AG09319 (cell line): ENCODE results near the gene ELL.

Experiments
- DNase-seq: peaks from one replicate; pipeline ENCODE4 v3.0.0-alpha.2; 2010; ENCODE audit warnings: low read depth; ENCODE audit errors: extremely low read depth
- TF ChIP-seq, protein P1 (sequence below): IDR thresholded peaks from 2 replicates; pipeline ENCODE4 v1.5.1; 2011; ENCODE audit warnings: low read depth, mild to moderate bottlenecking, inconsistent platforms, low read length, moderate library complexity

The ELL gene

GRCh38 chr19:18490728-18491127 is 31.1 kb downstream of the ELL start:
- TF ChIP-seq, protein P1, sequence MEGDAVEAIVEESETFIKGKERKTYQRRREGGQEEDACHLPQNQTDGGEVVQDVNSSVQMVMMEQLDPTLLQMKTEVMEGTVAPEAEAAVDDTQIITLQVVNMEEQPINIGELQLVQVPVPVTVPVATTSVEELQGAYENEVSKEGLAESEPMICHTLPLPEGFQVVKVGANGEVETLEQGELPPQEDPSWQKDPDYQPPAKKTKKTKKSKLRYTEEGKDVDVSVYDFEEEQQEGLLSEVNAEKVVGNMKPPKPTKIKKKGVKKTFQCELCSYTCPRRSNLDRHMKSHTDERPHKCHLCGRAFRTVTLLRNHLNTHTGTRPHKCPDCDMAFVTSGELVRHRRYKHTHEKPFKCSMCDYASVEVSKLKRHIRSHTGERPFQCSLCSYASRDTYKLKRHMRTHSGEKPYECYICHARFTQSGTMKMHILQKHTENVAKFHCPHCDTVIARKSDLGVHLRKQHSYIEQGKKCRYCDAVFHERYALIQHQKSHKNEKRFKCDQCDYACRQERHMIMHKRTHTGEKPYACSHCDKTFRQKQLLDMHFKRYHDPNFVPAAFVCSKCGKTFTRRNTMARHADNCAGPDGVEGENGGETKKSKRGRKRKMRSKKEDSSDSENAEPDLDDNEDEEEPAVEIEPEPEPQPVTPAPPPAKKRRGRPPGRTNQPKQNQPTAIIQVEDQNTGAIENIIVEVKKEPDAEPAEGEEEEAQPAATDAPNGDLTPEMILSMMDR, result no peak

GRCh38 chr19:18489627-18490184 is 32.2 kb downstream of the ELL start:
- no peak for DNase-seq
- TF ChIP-seq, protein P1, result no peak

More at GRCh38 chr19:18490728-18491127, 31.1 kb downstream of the ELL start:
- no peak for DNase-seq

DNA sequence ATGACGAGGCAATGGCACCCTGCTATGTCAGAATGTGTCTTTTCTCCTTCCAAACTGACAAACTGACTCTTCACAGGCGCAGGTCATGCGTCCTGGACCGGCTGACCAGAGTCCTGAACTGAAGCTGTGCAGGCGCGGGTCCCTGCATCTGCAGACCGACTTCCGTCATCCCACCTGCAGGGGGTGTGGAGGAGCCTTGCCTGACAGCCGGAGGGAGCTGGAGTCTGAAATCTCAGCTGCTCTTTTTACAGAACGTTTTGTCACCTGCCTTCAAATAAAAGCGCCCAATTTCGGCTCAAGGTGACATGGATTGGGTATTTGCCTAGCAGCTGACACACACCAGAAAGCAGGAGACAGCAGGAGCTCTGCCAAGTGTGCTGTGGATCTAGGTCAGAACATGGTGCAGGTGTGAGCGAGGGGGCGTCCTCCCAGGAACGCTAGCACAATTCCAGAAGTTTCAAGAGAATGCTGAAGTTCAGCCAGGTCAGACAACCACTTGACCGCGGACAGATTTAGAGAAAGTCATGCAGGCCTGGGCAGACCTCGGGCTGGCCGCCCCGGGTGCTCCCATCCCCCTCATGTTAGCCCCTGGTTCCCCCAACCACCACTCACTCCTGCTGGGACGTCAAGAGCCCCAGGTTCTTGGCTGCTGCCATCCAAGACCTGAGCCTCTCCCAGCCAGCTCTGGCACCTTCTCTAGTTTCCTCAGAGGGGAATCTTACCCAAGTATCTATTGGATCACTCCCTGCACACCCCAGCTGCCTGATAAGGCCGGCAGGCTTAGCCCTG is 32.8 kb downstream of the ELL start:
- TF ChIP-seq, protein P1, result peak; percentile 8
- no peak for DNase-seq

GRCh38 chr19:18488403-18488723 is 33.5 kb downstream of the ELL start:
- TF ChIP-seq, protein P1, result peak; percentile 26
- DNase-seq, result no peak

DNA sequence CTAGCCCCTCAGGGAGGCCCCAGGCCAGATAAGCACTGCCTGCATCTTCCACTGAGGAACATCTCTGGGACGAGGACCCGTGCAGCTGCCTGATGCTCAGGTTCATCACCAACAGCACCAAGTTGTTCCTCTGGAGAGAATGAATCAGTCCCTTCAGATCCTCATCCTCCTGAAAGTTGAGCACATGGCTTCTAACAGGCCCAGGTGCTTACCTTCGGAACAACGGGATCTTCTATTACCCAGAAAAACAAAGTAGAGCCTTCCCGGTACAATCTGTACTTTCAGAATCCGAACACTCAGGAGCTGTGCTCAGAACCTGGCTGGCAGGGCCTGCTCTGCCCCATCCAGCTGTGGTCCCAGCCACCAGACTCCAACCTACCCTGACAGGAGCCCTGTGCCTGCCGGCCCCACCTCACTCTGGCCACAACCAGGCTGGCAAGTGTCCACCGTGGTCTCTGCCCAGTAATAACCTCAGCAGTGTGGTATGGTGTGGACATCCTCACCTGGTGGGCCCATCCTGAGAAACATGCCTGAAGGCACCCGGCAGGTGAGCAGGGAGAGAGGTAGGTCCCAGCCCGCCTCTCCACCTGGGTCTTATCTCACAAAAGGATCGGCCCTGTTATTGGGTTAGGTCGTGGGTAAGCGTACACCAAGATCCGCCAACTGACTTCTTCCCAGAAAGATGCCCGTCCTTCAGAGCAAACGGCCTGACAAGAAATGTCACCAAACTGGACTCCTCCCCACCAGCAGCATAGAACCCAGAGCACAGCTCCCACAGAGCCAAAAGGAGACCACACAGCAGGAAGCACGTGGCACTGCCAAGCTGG is 34.1 kb downstream of the ELL start:
- TF ChIP-seq, protein P1, result no peak
- no peak for DNase-seq

- TF ChIP-seq, protein P1, result no peak
- DNase-seq, result no peak
Measured at GRCh38 chr19:18486746-18487145, 35.1 kb downstream of the ELL start.

- TF ChIP-seq, protein P1, result no peak
- DNase-seq, result no peak
Measured at GRCh38 chr19:18484992-18485391, 36.9 kb downstream of the ELL start.
